GM12801 (cell line): ENCODE measurements around the gene PSMG4.

Experiments
- TF ChIP-seq, protein P1 (sequence below): IDR thresholded peaks from one replicate; pipeline ENCODE4 v1.5.1; 2011; ENCODE audit warnings: control low read depth; ENCODE audit not compliant: insufficient read length; ENCODE audit errors: extremely low read depth

The PSMG4 gene

DNA sequence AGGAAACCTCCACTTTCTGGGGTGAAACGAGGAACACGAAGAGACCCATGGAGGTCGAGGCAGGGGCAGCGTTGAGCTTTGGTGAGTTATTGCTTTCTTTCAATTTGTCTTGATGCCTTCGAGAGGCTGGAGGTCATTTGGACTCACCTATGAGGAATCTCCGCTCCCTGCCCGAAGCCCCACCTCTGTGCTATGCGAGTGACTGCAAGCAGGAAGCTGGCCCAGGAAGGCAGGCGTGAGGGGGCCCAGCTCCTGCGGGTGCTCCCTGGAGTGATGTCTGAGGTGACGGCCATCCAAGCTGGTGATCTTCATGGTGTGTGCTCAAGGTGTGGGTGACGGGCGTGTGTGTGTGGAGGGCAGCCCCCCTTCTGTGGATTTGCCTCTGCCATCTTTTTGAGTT is 13.0 kb downstream of the PSMG4 start:
- TF ChIP-seq, protein P1, sequence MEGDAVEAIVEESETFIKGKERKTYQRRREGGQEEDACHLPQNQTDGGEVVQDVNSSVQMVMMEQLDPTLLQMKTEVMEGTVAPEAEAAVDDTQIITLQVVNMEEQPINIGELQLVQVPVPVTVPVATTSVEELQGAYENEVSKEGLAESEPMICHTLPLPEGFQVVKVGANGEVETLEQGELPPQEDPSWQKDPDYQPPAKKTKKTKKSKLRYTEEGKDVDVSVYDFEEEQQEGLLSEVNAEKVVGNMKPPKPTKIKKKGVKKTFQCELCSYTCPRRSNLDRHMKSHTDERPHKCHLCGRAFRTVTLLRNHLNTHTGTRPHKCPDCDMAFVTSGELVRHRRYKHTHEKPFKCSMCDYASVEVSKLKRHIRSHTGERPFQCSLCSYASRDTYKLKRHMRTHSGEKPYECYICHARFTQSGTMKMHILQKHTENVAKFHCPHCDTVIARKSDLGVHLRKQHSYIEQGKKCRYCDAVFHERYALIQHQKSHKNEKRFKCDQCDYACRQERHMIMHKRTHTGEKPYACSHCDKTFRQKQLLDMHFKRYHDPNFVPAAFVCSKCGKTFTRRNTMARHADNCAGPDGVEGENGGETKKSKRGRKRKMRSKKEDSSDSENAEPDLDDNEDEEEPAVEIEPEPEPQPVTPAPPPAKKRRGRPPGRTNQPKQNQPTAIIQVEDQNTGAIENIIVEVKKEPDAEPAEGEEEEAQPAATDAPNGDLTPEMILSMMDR, result no peak

- TF ChIP-seq, protein P1, result no peak
These were observed 14.3 kb downstream of the PSMG4 start for GRCh38 chr6:3272911-3273547.

- TF ChIP-seq, protein P1, result no peak
These were observed 15.2 kb downstream of the PSMG4 start for GRCh38 chr6:3273707-3274521.

DNA sequence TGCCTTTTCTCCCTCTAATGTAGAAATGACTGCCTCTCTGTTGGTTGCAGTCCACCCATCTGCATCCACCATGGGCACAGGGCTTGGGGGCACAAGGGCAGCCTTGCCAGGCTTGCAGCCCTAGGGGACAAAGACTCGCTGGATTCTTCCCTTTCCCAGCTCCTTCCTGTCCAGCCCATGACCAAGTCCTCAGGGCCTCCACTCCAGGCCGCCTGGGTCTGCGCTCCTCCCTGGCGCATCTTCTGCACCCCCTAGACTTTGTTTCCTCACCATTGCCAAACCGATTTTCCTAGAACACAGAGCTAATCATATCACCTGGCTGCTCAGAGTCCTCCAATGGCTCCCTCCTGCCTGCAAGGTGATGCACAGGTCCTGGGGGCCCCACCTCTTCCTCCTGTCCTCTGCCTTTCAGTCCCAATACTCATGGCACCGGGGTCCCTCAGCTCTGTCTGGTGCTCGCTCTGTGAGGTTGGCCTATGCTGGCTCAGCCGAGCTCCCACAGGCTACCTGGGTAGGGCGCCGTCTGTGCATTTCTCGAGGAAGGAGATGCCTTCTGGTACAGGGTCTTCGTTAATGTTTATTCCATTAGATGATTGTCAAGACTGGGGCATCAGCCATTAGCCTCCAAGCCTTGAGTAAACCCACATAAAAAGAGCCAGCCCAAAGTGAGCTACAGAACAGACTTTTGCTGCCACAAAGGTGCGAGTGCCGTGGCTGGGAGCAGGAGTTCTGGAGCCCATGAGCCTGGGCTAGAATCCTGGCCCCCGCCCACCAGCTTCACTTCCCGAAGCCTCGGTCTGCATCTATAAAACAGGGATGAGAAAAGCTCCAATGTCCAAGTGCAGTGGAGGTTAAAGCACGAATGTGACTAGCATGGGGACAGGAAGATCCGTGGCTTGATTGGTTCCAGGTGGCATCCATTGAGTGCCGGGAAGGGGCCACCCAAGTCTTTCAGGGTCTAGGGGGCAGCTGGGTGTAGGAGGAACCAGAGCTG is 17.7 kb downstream of the PSMG4 start:
- TF ChIP-seq, protein P1, result no peak

DNA sequence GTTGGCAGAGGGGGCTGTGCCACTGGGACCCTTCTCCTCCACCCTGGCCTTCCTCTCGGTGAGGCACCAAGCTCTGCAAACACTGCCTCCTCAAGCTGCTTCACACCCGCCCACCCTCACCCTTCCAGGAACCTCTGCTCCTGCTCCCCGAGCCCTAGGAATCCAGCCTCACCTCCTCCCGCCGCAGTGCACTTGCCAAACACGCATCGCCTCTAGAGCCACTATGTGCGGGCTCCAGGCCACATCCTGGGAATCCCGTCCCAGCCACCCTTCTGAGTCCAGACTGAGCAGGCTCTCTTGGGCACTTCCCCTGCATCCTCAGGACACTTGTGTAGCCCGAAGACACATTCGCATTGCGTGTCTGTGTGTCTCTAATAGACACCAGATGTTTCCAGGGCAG is 18.5 kb downstream of the PSMG4 start:
- TF ChIP-seq, protein P1, result no peak

DNA sequence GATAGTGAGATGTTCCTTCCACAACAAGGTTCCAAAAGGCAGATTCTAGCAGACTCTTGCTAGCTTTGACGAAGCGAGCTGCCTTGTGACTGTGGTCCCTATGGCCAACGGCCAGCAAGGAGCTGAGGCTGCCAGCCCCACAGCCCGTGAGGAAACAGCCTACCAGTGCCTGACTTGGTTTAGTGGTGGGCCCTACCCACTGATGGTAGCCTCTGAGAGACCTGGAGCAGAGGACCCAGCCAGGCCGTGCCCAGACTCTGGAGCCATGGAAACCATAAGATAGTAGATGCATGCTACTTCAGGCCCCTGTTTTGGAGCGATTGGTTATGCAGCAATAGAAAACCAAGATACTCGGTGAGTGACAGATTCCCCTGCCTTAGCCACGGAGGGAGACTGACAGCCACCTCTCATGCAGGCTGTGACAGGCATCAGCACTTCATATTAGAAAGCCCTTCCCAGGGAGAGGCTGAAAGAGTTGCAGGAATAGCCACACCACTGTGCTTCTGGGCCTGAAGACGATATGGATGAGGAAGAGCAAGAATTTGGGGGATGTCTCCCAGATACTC is 19.2 kb downstream of the PSMG4 start:
- TF ChIP-seq, protein P1, result no peak
